NCI-H524 treated with DMSO at 0.1 percent for 48 hours (cell line): ENCODE measurements around the gene GNB1L.

ENCODE experiments used
- DNase-seq: peaks from one replicate; lab custom pipeline; 2025; lab: John Stamatoyannopoulos, UW

Gene GNB1L, protein sequence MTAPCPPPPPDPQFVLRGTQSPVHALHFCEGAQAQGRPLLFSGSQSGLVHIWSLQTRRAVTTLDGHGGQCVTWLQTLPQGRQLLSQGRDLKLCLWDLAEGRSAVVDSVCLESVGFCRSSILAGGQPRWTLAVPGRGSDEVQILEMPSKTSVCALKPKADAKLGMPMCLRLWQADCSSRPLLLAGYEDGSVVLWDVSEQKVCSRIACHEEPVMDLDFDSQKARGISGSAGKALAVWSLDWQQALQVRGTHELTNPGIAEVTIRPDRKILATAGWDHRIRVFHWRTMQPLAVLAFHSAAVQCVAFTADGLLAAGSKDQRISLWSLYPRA

DNA sequence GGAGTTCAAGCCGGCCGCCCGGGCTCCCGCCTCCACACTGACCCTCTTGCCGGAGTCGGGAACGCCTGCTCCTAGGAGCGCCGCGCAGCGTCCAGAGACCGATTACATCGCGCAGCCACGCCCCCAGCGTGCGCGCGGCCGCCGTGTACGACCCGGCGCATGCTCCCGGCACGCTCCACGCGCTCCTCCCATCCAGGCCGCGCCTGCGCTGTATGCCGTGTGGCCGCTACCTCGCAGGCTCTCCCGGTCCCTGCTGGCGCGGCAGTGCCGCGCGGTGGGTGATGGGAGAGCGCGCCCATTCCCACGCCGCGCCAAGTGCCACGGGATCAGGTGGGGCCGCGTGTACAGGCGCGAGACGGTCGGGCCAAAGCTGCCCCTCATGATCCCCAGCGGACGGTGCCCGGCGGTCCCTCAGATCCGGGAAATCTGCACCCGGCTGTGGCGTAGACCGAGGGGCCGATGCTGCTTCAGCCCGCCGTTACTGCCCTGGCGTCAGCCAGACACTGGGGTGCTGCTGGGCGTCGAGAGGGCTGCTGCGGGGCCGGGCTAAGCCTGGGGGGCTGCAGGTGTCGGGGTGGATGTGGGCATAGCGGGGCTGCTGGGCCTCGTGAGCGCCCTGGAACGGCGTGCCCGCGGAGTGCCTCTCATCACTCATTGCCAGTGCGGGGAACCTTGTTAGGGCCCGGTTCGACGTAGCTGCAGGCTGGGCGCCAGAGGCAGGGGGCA, at the start of gene GNB1L, which contains the start of gene RTL10:
Gene GNB1L, minus strand, starts transcription at position 97 of the 726 bp plus-strand sequence. CDS start 33,519 bp downstream, outside the sequence.
Gene RTL10, minus strand, starts transcription at position 97 of the 726 bp plus-strand sequence. CDS start 2,613 bp downstream, outside the sequence.
- peak; percentile 79 for DNase-seq

DNA sequence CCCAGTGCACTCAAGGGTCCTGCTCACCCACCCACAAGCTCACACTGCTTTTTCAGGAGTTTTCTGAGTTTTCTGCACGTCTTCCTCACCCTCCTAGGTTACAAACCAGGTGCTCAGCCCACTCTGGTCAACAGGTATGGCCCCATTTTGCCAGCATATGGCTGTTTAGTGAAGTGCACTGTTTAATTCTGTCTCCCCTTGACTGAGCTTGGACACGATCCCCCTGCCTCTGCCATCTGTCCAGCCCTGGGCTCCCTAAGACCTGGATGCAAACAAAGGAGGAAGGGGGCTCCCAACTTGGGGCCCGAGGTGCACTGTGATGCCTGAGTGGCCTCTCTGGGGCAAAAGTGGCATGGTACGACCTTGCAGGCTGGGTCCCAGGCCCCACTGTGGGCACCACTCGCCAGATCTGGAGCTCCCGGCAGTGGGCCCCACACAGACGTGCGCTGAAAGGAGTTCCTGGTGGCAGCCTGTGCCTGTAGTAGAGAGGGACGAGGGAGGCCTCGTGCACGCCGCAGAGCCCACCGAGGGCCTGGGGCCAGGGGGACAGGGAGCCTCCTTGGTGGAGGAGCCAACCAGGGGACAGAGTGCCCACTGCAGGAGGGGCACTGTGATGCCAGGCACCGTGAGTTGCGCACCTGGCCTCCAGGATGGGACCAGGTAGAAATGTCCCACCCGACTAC, 49.6 kb upstream of the GNB1L start:
- no peak for DNase-seq

DNA sequence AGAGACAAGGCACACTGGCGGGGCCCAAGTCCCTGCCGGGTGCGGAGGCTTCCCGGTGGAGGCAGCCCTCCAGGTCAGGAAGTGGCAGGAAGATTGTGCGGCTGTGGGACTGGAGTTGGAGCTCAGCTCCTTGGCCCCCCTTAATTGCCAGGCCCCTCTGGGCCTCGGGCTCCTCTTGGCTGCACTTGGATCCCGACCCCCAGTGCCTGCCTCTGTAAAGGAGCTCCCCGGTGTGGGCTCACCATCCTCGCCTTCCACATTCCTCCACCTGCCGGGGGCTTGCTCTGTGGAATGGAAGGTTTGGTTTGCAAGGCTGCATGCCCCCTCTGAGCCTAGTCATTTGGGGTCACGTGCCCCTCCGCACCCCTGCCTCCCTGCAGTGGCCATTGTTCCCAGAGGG, 48.8 kb upstream of the GNB1L start:
- DNase-seq = no peak

DNA sequence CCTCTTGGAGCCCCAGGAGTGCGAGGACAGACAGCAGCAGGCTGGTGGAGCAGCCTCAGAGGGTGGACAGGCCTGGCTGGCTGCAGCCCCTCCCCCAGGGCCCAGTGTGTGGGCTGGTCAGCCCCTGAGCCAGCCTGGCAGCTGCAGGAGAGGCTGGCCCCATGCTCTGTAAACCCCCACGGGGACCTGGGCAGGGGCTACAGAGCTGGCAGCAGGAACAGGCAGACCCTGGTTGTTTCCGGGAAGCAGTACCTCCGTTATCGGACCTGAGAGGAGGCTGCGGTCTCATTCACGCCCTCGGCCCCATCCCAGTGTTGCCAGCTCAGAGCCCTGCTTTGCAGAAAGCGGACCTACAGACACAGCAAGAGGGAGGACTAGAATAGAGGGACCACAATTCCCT, 48.4 kb upstream of the GNB1L start:
- no peak for DNase-seq

DNA sequence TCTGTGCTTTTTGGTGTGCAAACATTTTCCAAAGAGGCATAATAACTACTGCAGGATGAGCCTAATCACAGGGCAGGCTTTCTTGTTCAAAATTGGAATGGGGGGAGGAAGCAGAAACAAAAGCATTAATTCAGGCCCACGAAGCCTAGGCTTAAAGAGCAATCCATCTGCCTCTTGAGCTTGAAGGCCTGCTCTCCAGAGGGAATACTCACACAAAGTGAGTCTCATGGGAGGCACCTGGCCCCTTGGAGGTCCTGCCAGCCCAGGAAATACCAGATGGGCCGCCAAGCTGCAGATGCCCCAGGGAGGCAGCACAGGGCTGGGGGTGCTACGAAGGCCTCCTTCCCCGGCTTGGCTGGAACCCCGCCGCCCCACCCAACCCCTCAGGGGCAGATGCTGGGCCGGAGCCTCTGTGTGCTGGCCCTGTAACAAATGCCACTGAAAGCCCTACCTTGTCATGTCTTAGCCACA, 47.6 kb upstream of the GNB1L start:
- DNase-seq = peak; percentile 96

DNA sequence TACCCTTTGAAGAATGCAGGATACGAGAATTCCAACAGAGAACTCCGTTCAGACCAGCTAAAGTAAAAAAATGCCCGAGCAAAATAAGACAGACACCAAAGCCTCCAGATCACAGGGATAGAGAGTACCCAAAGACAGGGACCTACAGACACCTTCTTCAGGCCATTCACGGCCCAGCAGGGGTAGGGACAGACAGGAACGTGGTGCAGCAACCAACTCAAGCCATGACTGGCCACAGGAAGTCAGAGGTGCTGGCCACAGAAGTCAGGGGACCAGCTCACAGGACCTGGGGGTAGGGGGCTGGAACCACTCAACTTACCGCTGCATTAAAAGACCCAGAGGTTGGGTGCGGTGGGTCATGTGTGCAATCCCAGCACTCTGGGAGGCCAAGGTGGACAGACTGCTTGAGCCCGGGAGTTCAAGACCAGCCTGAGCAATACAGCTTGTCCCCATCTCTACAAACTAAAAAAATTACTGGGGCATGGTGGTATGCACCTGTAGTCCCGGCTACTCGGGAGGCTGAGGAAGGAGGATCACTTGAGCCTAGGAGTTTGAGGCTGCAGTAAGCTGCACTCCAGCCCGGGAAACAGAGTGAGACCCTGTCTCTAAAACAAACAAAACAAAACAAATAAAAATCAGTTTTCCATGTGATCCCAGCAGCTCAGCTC, 47.0 kb upstream of the GNB1L start:
- no peak for DNase-seq

DNA sequence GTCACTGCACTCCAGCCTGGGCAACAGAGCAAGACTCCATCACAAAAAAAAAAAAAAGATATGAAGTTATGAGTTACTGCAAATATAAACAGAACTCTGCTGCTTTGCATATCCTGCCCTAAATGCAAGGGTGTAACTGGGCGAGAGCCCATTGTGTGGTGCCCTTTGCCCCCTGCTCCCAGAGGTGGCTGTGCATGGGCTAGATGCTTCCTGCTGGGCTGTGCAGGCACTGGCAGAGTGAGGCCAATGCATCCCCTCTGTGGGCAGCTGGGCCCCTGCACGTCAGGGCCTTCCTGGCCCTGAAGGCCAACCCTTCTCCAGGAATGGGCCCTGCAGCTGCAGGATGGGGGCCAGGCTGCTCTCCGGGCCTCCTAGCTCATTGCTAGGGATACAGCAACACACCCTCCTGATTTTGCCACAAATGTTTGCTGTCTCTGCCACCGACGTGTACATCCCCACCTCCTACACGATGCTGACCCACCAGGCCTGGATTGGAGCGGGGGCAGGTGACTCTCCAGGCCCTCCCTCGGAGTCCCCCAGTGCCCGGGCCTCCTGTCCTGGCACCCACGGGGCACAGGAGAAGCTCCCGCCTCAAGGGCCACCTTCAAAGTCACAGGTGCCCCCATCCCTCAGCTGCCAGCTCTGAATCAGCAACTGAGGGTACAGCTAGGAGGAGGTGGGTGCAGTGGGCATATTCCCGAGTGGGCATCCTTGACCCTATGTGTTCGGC, 46.2 kb upstream of the GNB1L start:
- DNase-seq = no peak

DNA sequence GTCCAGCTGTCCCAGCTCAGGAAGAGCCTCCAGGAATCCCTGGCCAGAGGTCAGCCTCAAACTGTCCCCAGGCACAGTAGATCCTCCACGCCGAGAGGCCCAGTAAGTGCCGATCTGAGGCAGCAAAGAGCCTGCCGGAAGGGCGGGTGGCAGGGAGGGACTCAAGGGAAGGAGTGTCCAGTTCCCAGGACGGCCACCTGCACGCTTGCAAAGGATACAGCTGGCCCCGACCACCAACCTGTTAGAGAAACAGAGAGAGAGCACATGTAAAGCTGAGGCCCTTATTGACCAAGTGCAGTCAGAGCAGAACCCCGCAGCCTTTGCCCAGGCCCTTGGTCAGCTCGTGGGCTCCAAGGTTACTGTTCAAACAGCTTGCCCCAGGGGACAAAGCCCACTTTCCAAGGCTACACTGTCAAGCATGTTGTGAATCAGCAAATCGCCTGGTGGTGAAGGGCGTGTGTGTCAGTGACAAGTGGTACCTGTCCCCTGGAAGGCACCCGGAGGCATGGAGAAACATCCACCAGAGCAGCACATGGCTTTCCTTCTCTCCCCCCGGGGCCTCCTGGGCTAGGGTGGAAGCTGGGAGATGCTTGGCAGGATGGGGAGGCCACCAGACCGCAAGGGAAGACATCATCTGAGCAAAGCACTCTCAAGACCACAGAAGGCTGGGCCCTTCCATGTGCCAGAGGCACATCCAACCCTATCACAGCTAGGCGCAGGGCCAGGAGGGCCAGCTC, 44.3 kb upstream of the GNB1L start:
- no peak for DNase-seq

DNA sequence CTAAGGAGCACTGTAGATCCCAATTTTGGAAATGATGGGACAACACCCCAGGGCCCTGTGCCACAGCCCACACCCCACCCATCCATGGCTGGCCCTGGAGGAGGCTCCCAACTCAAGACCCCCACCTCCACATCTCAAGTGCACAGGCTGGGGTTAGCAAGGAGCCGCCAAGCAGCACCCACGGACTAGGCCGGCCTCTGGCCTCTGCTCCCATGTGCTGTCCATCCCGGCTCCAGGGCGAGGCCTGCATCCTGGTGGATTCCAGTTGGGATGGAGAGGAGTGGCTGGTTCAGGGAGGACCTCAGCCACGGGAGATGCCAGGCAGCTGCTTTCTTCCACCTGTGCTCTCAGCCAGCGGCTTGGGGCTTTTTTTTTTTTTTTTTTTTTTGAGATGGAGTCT, 43.5 kb upstream of the GNB1L start:
- DNase-seq = no peak

DNA sequence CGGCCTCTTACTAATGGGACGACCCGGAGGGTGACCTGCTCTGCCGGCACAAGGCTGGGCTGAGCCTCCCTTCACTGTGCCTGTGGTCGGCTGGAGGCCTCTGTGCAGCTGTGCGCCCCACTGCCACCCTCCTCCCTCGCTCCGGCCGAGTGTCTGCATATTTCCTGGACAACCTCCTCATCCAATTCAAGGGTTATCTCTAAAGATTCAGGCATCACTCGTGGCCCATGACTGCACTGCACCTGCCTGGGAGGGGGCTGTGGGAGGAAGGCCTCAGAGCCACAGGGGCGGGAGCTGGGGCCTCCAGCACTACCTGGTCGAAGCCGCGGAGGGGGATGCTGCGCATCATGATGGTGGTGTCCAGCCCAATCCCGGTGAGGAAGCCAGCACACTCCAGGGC, 43.1 kb upstream of the GNB1L start:
- no peak for DNase-seq

DNA sequence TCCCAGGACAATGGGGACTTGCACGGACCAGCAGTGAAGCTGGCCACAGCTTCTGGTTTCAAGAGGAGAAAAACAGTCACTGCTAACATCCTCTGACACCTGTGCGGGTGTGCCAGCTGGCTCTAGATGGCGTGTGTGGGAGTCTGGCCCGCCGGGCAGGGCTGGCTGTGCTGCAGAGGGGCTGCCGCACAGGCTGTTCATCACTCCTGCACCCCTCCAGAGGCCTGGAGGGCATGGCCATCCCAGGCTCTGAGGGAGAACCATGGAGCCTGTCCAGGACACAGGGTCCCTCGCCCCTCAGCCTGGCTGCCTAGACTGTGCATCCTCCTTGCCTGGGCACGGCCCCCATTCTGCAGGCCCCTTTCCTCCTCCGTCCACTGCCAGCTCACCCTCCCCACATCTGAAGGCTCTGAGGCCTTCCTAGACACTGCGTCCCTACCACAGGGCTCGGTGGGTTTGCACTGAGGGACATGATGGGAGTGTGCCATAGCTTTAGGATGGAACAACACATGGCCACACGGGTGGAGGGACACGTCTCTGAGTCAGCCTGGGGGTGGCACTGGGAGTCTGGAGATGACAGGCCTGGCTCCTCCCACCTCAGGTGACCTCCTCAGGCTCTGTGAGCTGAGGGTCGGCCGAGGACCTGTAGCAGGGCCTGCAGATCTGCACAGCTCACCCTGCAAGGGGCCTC, 42.1 kb upstream of the GNB1L start:
- no peak for DNase-seq

DNA sequence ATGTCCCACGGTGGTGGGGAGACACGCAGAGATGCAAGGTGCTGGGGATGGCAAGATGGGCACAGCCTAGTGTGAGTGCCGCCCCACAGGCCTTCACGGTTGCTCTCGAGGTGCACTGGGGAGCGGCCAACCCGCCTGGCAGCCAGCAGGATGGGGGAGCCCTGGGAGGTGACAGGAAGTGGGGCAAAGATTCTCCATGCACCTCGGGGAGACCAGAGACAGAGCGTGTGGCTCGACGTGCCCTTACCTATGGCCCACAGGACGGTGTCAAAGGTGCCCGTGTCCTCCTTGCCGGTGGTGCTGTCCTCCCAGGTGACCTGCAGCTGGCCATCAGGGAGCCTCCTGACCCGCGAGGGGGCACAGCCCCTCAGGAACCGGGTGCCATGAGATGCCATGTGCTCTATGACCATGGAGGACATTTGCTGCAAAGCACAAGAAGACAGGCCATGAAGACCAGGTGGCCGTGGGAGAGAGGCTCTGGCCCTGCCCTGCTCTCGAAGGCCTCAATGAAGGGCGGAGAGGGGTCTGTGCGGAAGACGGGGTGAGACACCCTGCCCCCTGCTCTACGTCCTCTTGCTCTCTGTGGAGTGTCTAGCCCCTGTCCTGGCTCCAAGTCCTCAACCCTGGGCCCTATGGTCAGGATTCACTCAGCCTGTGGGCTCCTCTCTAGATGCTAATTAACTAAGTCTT, 40.6 kb upstream of the GNB1L start:
- DNase-seq = no peak

DNA sequence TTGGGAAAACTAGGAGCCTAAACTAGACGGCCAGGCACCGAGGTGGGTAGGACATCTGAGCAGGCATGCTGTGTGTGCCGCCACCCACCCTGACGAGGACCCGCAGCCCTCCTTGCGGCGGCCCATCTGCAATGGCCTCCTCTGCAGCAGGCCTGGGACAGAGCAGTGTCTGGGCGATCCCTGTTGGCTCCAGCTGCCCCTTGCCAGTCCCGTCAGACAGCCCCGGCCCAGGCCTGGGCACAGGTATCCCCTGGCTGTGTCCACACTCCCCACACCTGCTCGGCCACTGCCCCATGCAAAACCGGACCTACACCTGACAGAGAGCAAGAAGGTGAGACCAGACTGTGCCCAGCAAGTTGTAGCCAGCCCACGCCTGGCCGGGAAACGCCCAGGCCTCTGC, 38.7 kb upstream of the GNB1L start:
- DNase-seq = no peak

DNA sequence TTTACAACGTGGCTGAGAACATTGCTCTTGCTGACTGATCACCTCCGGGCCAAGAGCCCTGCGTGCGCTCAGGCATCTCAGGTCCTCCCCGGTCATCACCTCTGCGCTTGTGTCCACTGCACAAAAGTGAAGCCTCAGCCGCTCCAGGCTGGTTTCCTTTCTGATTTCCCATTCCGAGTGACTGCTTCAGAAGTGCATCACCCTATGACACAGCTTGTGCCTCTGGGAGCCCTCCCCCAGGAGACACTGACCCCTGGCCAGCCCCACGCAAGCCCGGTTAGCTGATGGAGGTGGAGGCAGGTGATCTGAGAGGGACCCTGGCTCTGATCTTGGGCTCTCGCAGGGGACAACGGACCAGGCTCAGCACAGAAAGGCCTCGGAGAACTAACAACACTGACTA, 38.3 kb upstream of the GNB1L start:
- no peak for DNase-seq

DNA sequence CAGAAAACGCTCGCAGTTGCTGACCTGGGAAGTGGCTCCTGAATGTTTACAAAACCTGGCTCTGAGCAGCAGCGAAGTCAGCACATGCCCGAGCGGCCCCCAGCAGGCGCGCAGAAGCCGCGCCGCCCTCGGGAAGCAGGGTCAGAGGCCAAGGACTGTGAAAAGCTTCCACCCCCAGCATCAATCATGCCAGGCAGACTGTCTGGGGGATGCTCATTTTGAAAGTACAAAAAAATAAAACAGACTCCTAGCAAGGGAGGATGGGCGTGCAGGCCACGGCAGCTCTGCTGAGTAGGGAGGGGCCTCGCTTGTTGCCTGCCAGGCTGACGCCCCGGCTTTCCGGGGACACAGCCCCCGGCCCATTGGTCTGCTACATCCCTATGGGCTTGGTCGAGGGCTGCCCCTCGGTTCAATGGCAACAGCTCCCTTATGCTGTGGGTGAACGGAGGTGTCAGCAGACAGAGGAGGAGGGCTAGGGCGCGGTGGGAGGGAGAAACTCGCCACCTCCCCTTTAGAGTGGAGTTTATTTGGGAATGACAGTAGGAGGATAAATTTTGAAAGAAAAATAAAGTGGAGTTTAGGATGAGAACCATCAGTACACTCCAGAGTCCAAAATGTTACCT, 37.7 kb upstream of the GNB1L start:
- no peak for DNase-seq

DNA sequence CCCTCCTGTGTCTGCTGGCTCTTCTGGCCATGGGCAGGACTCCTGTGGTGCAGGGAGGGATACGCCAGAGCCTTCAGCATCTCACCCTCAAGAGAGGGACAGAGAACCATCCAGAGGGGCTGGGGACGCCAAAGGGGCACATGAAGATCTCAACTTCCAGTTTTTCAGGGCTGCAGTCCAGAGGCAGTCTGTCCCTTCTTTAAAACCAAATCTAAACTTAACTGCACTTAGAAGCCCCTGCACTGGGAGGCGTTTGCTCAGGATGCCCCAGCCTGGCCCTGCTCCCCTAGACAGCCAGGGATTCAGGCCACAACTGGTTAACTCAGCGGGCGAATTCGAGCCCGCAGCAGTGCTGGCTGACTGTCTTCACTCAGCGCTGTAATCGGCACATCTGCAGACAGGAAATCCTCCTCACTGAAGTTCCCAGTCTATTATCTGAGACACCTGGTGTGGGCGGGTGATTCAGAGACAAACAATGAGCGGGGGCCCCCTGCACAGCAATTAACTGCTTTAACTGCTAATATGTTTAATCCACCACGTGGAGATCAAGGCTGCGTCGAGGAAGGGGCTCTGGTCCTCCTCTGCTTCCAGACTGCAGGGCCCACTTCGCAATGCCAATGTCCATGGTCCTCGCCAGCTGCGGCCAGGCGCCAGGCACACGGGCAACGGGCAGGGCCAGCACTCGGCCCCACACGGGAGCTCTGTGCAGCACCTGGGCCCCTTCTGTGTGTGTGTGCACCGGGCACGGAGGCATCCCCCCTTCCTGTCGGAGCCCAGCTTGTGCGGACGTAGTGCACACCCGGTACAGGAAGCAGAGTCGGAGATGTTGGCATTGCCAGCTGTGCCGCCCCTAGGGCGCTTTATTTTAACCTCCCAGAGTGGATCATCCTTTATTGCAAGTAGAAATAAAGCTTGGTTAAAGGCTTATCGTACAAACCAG, 36.9 kb upstream of the GNB1L start:
- DNase-seq = peak; percentile 80

DNA sequence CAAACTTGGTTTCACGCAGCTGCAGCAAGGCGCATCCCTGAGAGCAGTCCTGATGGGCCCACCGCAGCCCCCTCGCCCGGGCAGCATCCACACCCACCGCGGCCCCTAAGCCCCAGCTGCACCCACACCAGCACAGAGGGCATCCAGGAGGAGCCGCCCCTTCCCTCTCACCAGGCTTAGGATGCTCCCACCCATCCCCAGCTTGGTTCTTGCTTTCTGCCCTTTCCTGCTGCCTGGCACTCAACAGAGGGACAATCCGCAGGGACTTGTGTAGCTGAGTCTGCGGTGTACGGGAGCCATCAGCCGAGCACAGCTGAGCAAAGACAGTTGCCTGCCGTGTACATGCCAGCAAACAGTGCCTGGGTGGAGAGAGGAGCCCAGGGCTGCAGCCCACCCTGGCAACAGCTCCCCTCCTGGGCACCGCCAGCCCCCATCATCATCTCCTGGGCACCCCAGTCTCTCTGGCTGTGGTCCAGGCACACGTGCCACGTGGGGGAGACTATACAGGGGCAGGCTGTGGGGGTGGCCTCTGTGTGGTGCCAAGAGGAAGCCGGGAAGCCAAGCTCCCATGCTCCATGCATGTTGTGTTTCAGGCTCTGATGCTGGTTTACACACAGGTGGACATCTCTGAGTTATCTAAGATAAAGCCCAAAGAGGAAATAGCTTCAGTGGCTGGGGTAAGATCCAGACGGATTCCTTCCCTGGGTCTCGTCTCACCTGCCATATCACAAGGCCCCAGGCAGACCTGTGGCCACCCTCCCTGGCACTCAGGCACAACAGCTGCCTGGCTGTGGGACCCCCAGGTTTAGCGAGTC, 36.0 kb upstream of the GNB1L start:
- DNase-seq = no peak
